Putamen (tissue), 1 donor: Measurements from ENCODE around the gene FAM124A.

Experiments used
- DNase-seq: peaks from one replicate; pipeline ENCODE4 v3.0.0-alpha.2; 2016; ENCODE audit warnings: low spot score

Gene FAM124A

GRCh38 chr13:51308781-51309180 lies 86.6 kb downstream of the FAM124A start:
- no peak for DNase-seq

- DNase-seq: no peak
Observed at GRCh38 chr13:51311231-51311630, 89.0 kb downstream of the FAM124A start.

GRCh38 chr13:51311957-51312520 lies 89.8 kb downstream of the FAM124A start:
- peak; percentile 36 for DNase-seq

DNA sequence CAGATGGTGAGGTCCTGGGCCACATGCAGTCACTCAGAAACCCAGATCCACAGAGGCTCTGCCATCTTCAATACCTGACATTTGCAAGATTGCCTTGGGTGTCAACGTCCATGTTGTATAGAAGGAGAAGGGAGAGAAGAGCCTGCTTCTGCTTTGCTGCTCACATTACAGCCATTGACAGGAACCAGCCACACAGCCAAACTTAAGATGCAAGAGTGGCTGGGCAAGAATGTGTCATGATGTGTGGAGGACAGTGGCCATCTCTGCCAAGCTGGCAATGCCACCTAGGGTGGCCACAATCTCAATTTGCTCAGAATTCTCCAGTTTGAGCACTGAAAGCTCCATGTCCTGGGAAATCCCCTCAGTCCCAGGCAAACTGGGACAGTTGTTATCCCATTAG lies 91.4 kb downstream of the FAM124A start:
- no peak for DNase-seq

GRCh38 chr13:51317262-51317661 lies 95.1 kb downstream of the FAM124A start:
- DNase-seq: no peak

- no peak for DNase-seq
Observed at GRCh38 chr13:51318015-51318414, 95.8 kb downstream of the FAM124A start.

DNA sequence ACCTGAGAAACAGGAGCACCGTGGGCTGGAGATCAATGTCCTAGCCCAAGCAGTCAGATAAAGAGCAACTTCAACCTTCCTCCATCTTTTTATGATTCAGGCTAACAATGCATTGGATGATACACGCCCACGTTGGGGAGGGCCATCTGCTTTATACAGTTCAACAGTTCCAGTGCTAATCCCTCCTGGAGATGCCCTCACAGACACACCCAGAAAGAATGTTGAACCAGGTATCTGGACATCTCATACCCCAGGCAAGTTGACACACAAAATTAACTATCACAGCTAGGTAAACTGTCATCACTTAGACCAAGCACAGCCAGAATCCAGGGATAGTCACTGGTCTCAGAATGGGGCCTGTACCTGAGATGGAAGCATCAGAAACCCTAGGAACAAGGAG lies 96.7 kb downstream of the FAM124A start:
- DNase-seq: no peak

DNA sequence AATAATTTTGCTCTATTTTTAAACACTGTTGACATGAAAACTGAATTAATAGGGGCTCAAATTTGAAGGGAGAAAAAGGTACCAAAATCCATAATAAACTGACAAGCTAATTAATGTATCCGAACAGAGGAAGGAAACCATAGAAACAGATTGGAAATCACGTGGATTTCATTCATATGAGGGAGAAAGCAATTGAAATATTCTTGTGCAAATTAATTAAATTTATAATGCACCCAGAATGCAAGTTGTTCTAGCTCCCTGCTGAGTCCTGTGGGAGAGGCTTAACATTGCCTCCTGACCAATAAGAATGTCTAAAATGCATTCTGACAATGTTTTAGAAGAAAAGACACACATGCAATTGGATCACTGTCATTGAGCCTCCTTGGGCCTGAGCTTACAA lies 99.6 kb downstream of the FAM124A start:
- DNase-seq: peak; percentile 20

DNA sequence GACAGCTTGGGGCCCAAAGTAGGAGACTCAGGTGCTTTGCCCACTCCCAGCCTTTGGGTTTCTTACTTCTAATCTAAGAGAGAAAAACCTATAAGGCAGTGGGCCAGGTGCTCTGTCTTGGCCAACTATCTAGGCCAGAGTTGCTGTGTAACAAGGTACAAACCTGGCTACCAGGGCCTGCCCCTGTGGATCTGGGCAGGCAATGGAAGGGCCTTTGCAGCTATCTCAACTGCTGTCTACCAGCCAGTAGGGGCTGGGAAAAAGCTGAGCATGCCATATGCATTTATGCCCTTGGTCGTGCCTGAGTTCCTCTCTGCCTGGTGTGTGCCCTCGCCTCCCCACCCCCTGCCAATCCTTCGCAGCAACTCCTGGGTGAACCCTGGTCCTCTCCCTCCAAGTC lies 100.6 kb downstream of the FAM124A start:
- no peak for DNase-seq

GRCh38 chr13:51323824-51324511 lies 101.8 kb downstream of the FAM124A start:
- no peak for DNase-seq

DNA sequence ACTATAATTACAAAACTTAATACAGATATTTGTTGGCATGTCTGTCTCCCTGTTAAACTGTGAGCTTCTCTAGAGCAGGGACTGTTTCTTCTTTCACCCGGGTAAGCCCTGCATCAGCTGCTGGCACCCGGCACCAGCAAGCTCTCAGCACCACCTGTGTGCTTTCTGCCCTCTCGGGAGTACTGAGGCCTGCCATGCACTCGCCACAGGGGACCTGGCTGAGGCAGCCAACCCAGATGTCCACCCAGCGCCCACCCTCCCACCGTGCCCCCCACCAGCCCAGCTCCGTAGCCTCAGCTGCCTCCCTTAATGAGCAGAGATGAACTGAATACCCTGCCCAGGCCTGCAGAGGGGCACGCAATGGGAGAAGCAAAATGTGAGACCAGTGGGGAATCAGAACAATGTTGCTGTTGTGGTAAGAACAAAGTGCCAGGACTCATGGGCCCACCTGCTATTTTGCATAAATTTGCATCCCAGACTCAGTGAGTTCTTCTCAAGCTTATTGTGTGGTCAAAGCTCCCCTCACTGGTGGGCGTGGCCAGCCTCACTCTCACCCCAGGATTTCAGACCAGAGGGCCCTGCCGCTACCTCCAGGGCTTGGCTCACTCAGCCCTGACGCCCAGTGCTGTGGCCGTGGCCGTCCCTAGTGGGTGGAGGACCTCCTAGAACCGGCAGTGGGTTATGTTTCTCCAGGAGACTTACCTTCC lies 102.7 kb downstream of the FAM124A start:
- DNase-seq: peak; percentile 73

GRCh38 chr13:51325837-51326236 lies 103.6 kb downstream of the FAM124A start:
- no peak for DNase-seq

- no peak for DNase-seq
Observed at GRCh38 chr13:51326777-51327176, 104.6 kb downstream of the FAM124A start.

DNA sequence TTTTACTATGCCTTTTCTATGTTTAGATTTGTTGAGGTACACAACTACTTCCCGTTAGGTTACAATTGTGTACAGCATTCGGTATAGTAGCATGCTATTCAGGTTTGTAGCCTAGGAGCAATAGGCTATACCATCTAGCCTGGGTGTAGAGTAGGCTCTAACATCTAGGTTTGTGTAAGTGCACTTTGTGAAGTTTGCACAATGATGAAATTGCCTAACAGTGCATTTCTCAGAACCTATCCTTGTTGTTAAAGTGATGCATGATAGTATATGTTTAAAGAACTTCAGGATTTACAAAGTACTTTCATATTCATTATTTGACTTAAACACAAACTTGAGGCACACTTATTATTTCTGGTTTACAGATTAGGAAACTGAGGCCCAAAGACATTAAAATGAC lies 105.8 kb downstream of the FAM124A start:
- DNase-seq: no peak

DNA sequence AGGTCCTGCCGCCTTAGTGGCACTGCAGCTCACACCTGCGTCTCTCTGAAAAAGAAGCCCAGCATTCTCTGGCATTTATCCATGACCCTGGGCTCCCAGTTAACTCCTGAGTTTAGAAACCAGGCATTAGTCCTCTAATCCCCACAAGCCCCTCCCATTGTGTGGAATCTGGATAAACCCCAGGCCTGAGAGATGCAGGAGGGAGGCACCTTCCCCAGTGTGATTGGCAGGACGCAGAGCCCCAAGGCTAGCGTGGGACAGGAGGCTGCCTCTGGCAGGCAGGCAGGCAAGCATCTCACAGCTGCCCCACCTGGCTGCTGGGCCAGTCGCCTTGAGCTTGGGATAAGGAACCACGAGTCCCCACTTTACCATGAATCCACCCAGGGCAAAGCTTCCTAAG lies 106.3 kb downstream of the FAM124A start:
- DNase-seq: no peak

DNA sequence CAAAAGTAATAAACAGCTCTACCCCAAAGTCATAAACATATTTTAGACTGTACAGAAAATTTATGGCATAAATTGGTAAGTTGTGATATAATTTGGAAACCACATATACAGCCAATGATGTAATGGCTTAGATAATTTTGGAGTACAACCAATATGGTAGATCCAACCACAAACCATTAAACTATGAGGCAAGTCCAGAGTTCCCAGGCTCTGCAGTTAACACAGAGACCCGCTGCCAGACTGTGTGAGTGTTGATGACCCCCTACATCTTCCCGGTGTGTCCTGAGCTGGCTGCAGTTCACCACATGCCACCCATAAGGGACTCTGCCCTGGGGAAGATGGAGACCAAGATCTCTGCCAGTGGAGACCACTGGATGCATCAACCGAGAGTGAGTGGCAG lies 107.4 kb downstream of the FAM124A start:
- no peak for DNase-seq

GRCh38 chr13:51330791-51331190 lies 108.6 kb downstream of the FAM124A start:
- DNase-seq: peak; percentile 73

DNA sequence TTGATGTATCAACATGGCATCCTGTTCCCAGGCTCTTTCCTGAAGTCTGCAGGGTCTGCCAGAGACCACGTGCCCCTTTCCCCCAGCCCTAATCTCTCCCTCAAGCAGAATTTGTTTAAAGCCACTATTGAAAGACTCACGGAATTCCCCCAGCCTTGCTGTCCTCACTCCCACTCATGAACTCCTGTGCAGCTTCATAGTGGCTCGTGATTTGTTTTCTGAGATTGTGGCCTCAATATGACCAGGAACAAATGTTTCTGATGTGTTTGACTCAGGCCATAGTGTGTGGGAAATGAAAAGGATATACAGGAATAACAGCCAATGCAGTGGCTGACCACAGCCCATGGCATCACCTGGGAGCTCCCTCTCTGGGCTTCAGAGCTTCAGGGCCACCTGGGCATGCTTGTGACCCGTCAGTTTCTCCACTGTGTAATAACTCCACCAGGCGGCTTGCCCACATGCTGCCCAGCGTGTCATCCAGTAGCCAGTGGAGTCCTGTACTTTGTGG lies 109.2 kb downstream of the FAM124A start:
- DNase-seq: no peak

GRCh38 chr13:51332566-51333361 lies 110.6 kb downstream of the FAM124A start:
- DNase-seq: no peak

DNA sequence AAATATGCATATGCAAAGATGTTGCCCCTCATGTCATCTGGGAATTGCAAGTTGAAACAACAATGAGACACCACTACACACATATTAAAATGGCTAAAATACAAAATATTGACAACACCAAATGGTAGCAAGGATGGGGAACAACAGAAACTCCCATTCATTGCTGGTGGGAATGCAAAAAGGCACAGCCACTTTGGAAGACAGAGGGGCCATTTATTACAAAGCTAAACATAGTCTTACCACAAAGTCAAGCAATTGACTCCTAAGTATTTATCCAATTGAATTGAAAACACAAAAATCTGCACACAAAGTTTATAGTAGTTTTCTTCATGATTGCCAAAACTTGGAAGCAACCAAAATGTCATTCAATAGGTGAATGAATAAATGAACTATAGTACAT lies 111.2 kb downstream of the FAM124A start:
- no peak for DNase-seq

- no peak for DNase-seq
Observed at GRCh38 chr13:51333826-51334225, 111.6 kb downstream of the FAM124A start.
